HuH-7.5 (cell line): ENCODE data around the gene ST7.
"Not testable (repeated sequence)": the region's sequence is repeated elsewhere in the genome, so short reads cannot be mapped to it uniquely, and the experiment has no call there.

Experiments used
- DNase-seq: peaks from one replicate; pipeline ENCODE4 v3.0.0; 2011; ENCODE audit warnings: low spot score

Gene ST7

GRCh38 chr7:117230276-117231046 lies 277.2 kb downstream of the ST7 start:
- no peak for DNase-seq

- no peak for DNase-seq
Observed at GRCh38 chr7:117231047-117231359, 277.7 kb downstream of the ST7 start.

- no peak for DNase-seq
Observed at GRCh38 chr7:117237646-117238045, 284.3 kb downstream of the ST7 start.

GRCh38 chr7:117238472-117238871 lies 285.2 kb downstream of the ST7 start:
- no peak for DNase-seq

DNA sequence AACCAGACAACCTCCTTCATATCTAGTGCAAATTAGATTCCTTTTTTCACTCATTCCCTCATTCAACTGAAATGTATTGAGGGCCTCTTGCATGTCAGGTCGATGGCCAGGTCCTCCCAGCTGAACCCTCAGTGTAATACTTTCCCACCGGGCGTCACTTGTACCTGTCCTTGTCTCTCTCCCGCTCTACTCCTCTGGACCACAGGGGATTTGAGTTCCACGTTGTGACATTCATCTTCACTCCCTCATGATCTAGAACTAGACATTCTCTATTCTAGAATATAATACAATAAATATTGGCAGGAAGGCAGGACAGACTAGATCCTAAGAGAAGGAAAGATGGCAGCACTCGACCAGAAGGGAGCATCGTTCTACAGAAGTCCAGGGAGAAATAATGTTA lies 285.6 kb downstream of the ST7 start:
- DNase-seq: no peak

DNA sequence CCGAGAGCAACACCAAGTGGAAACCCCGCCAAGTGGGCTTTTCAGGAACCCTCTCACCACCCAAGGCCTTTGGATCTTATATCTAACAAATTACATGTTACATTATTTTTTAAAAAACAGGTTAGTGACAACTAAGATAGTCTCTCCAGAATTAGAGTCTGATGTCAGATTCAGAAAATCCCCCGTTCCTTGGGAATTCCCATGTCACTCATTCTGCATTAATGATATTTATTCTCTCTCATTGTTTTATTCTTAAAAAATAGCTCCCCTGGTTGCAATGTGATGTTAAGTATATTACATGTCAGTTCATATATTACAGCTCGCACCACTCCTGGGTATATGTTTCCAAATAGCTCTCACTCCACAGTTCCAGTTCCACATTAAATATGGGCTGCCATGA lies 287.8 kb downstream of the ST7 start:
- DNase-seq: no peak

GRCh38 chr7:117243390-117243789 lies 290.1 kb downstream of the ST7 start:
- no peak for DNase-seq

- DNase-seq: not testable (repeated sequence)
Observed at GRCh38 chr7:117245703-117246102, 292.4 kb downstream of the ST7 start.

GRCh38 chr7:117247809-117248208 lies 294.5 kb downstream of the ST7 start:
- DNase-seq: no peak

- no peak for DNase-seq
Observed at GRCh38 chr7:117248829-117249228, 295.5 kb downstream of the ST7 start.

DNA sequence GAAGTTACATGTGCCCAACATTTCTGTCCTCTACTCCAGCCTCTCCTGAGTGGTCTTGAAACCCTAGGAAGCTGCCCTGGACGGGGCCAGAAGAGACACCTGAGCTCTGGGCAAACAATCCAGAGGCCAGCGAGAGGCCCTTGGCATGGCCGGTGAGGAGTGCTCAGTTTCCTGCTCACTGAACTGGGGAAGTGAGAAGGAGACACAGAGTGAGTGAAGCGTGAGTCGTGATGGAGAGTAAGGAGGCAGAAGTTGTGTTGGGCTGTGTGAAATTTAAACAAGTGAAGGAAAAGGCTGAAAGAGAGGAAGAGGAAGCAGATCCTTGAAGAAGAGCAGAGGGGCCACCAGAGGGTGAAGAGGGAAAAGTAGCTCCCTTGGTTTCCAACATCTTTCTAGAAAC lies 296.4 kb downstream of the ST7 start:
- DNase-seq: no peak

GRCh38 chr7:117250245-117250644 lies 296.9 kb downstream of the ST7 start:
- no peak for DNase-seq

- DNase-seq: no peak
Observed at GRCh38 chr7:117250801-117251200, 297.5 kb downstream of the ST7 start.

- no peak for DNase-seq
Observed at GRCh38 chr7:117251687-117252086, 298.4 kb downstream of the ST7 start.

DNA sequence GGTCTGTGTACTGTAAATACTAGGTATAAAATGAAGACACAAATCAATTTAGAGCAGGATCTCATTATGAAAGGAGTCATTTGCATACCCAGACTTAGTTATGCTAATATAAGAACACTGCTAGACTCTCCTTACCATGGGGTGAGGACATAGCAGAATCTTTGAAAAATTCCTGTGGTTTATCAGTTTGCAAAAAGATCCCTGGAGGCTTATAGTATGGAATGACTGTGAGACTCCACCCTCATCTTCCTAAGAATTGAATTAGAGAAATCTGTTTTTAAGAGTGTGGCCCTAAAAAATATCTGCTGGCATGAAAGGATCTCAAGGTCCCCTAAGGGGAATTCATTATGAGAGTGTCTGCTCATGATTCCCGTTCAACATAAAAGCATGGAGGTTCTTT lies 306.3 kb downstream of the ST7 start:
- DNase-seq: no peak

- no peak for DNase-seq
Observed at GRCh38 chr7:117262546-117262945, 309.2 kb downstream of the ST7 start.

- no peak for DNase-seq
Observed at GRCh38 chr7:117264716-117265115, 311.4 kb downstream of the ST7 start.

DNA sequence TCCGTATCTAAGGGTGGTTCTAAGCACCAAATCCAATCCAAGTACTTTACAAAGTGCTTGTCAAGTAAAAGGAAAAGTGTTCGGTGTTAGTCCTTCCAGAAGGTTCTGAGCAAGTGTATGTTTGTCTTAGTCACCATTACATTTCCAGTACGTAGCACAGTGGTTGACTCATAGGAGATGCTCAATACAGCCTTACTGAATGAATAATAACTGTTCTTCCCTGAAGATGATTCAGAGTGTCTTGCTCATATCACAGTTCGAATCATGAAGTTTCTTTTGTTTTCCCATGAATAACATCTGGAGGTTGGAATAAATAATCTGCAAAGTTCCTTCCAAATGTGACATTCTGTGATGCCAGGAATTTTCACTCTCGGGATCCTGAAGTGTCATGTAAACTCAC lies 316.1 kb downstream of the ST7 start:
- DNase-seq: no peak

DNA sequence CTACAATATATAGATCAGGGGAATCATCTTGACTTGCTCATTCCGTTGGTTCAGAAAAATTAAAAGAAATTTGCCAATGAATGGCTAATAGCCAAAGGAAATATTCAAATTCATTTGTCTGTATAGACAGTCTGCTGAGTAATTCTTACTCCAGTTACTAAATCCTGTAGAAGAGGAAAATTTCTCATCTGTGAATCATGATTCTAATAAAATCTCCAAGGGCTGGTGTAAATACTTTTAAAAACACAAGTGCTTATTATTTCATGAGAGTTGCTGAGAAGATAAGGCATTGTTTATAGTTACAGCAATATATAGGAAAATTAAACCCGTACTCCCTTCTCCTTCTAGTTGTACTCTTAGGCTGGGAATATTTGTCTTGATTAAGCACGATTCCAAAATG lies 316.6 kb downstream of the ST7 start:
- DNase-seq: no peak

GRCh38 chr7:117270371-117270770 lies 317.1 kb downstream of the ST7 start:
- no peak for DNase-seq

- DNase-seq: no peak
Observed at GRCh38 chr7:117271566-117271965, 318.3 kb downstream of the ST7 start.

GRCh38 chr7:117272017-117272759 lies 318.9 kb downstream of the ST7 start:
- DNase-seq: no peak

GRCh38 chr7:117273325-117273724 lies 320.0 kb downstream of the ST7 start:
- DNase-seq: no peak

GRCh38 chr7:117273814-117274225 lies 320.5 kb downstream of the ST7 start:
- no peak for DNase-seq
